Panc1 (cell line): ENCODE measurements around the gene PRKCB. TPM values are rescaled to one million over a fixed set of nuclear protein-coding genes. Genes with fewer than 3 reads are reported as not detected.

Experiments used
- ATAC-seq: fragments of 200-7000 bp; cut with Tn5 transposase; 2 replicates; pipeline ENCODE4 v1.9.1; 2020; ENCODE audit warnings: mild to moderate bottlenecking, moderate library complexity
- BruUV-seq: library from RNA; stranded (reverse); fragments of 400-500 nt; replicated peaks from 2 replicates; lab custom pipeline; 2021; lab: Mats Ljungman, UMichigan
- CTCF ChIA-PET: fragments of 300-600 bp; sonication (Branson Sonifier 250); formaldehyde crosslinking; loops from one replicate; lab custom pipeline; 2022; ENCODE audit warnings: antibody characterized with exemption; lab: Charles Lee
- POLR2A ChIA-PET: fragments of 300-600 bp; sonication (Branson Sonifier 250); formaldehyde crosslinking; loops from one replicate; lab custom pipeline; 2022; ENCODE audit warnings: antibody characterized with exemption; lab: Charles Lee
- DNase-seq: peaks from one replicate; pipeline ENCODE4 v3.0.0-alpha.2; 2010; ENCODE audit warnings: low read depth, low spot score
- H3K27ac ChIP-seq: 2 replicates; pipeline ENCODE4 v1.5.1; 2011; ENCODE audit warnings: mild to moderate bottlenecking, low read length, inconsistent platforms
- H3K27me3 ChIP-seq: fragments of 200-500 bp; sonication (Bioruptor generic); 2 replicates; pipeline ENCODE4 v1.6.0; 2014; ENCODE audit warnings: low read length, inconsistent platforms; ENCODE audit not compliant: control insufficient read depth, insufficient read depth
- H3K36me3 ChIP-seq: fragments of 200-500 bp; sonication (Bioruptor generic); 2 replicates; pipeline ENCODE4 v1.5.1; 2014; ENCODE audit warnings: inconsistent platforms, mild to moderate bottlenecking, low read length, moderate library complexity; ENCODE audit not compliant: control insufficient read depth, insufficient read depth
- H3K4me1 ChIP-seq: 2 replicates; pipeline ENCODE4 v1.5.1; 2011; ENCODE audit warnings: inconsistent platforms, mild to moderate bottlenecking, low read length, moderate library complexity; ENCODE audit not compliant: control insufficient read depth, insufficient read depth
- H3K4me3 ChIP-seq, 2 experiments: 2 replicates each; pipeline ENCODE4 v1.5.1; 2011 to 2012; ENCODE audit warnings: low read depth in 2 of 2, low read length in 2 of 2, mild to moderate bottlenecking in 2 of 2, inconsistent platforms in 1 of 2, moderate library complexity in 1 of 2
- H3K9me3 ChIP-seq: fragments of 200-500 bp; sonication (Bioruptor generic); 2 replicates; pipeline ENCODE4 v1.5.1; 2014; ENCODE audit warnings: low read depth, mild to moderate bottlenecking, inconsistent platforms, low read length, moderate library complexity; ENCODE audit not compliant: control insufficient read depth, insufficient read depth
- CTCF ChIP-seq: fragments of 450-650 bp; IDR thresholded peaks from 2 replicates; pipeline ENCODE4 v1.5.1; 2017; ENCODE audit warnings: mild to moderate bottlenecking
- POLR2AphosphoS5 ChIP-seq: IDR thresholded peaks from 2 replicates; pipeline ENCODE4 v1.6.1; 2012; ENCODE audit warnings: mild to moderate bottlenecking, low read depth, low read length, moderate library complexity
- REST ChIP-seq, 2 experiments: IDR thresholded peaks; 2 replicates each; pipeline ENCODE4 v1.6.1; 2011 to 2012; ENCODE audit warnings: low read depth in 2 of 2, control low read depth in 1 of 2, low read length in 1 of 2, mild to moderate bottlenecking in 1 of 2, moderate library complexity in 1 of 2; ENCODE audit not compliant: insufficient read depth in 1 of 2
- SIN3A ChIP-seq: IDR thresholded peaks from 2 replicates; pipeline ENCODE4 v1.6.1; 2012; ENCODE audit warnings: low read depth, mild to moderate bottlenecking, low read length, moderate library complexity, borderline replicate concordance; ENCODE audit not compliant: insufficient read depth
- TCF7L2 ChIP-seq: IDR thresholded peaks from 2 replicates; pipeline ENCODE4 v1.6.1; 2011; ENCODE audit warnings: mild to moderate bottlenecking, low read depth, low read length, inconsistent platforms
- in situ Hi-C: cut with HindIII; loops from 2 replicates; pipeline ENCODE4 v1.10.0; 2016; ENCODE audit warnings: low sequenced_read_pairs, low pct_unique_long_range_greater_than_20kb
- intact Hi-C: fragments of 100-400 bp; cut with micrococcal nuclease; formaldehyde crosslinking; loops from one replicate; pipeline ENCODE4 v1.10.0; 2022; ENCODE audit not compliant: unreplicated experiment
- total RNA-seq: library from RNA; stranded (reverse); gene quantifications from one replicate; pipeline ENCODE4 v1.2.1, GENCODE V29; 2021; ENCODE audit not compliant: unreplicated experiment

The PRKCB gene
- total RNA-seq, 1 experiment from 2014 or later, result 0.41 TPM

- H3K27ac ChIP-seq, result no peak overlapping the region
- intact Hi-C loops, result no loop called here
- in situ Hi-C loops, result no loop called here
- ATAC-seq (no peak), DNase-seq (no peak)
- no peaks in the 10 kb centered on the region for H3K9me3 ChIP-seq
- TF ChIP-seq SIN3A (no peak), TCF7L2 (no peak), POLR2AphosphoS5 (no peak), CTCF (no peak), REST (IDR thresholded peaks at IDR 0.05; ENCODE audit: insufficient read depth in 1 of 2, low read depth in 2 of 2, low read length in 1 of 2) (no peak)
- ChIA-PET CTCF (no interaction called here), POLR2A (no interaction called here)
- H3K36me3 ChIP-seq, result no peaks in the 10 kb centered on the region
- no peaks in the 10 kb centered on the region for H3K4me1 ChIP-seq
- BruUV-seq, result no TSS peak
- H3K27me3 ChIP-seq, result peaks cover 5% of the 10 kb centered on the region; the same call in 1 of the 2 replicates
- H3K4me3 ChIP-seq, result no peak overlapping the region
Observed at GRCh38 chr16:24156777-24157176, 321.0 kb downstream of the PRKCB start.

- Histone ChIP-seq H3K4me1 (no peaks in the 10 kb centered on the region), H3K27me3 (peaks cover 18% of the 10 kb centered on the region), H3K9me3 (no peaks in the 10 kb centered on the region), H3K4me3 (no peak overlapping the region), H3K27ac (no peak overlapping the region), H3K36me3 (no peaks in the 10 kb centered on the region)
- ChIA-PET CTCF (no interaction called here), POLR2A (no interaction called here)
- BruUV-seq, result no TSS peak
- in situ Hi-C loops (no loop called here), intact Hi-C loops (no loop called here)
- no peak for ATAC-seq
- TF ChIP-seq REST (IDR thresholded peaks at IDR 0.05; ENCODE audit: insufficient read depth in 1 of 2, low read depth in 2 of 2, low read length in 1 of 2) (no peak), TCF7L2 (no peak), CTCF (no peak), POLR2AphosphoS5 (no peak), SIN3A (no peak)
- DNase-seq, result no peak
Observed at GRCh38 chr16:24163935-24164334, 328.2 kb downstream of the PRKCB start.
